Measurements from ENCODE around the gene FARP1. TPM values are rescaled to one million over a fixed set of nuclear protein-coding genes. Genes with fewer than 3 reads are reported as not detected.
"Not testable (repeated sequence)": the region's sequence is repeated elsewhere in the genome, so short reads cannot be mapped to it uniquely, and the experiment has no call there.

The FARP1 gene
- total and polyA plus RNA-seq, 3 experiments from 2014 or later, result 0.16 to 0.27 (median 0.26) TPM

DNA sequence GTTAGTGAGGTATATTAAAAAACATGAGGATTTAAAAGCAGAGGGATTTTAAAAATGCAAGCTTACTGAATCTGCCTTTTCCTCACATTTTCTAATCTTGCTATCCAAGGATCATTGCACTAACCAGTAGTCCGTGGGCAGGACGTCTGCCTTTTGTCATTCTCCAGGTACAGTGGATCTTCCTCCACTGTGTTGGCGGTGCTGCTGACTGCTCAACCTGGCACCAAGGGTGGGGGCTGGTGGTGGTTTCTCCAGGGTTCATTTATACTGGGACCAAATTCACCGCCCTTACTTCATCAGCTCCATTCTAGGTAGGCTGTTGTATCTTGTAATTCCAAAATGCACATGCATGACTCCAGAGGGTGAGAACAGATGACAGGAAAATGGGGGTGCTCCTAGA, 264.7 kb downstream of the FARP1 start:
- H3K27ac Mint-ChIP-seq, result no peak overlapping the region
- peaks cover 4 to 6% (median 6%) of the 10 kb centered on the region in 3 donors for H3K4me1 Mint-ChIP-seq
- POLR2A ChIA-PET, result no interaction called here
- CTCF ChIA-PET, result interaction anchor here (0.7 to 3.1 kb wide), 4 partner anchors 23 to 508 kb away, joined by 3 to 9 read pairs (median 4); no protein-coding TSS in a partner anchor
- Histone ChIP-seq H3K27me3 (ENCODE audit: insufficient read depth, low read length, poor library complexity, severe bottlenecking) (no peaks in the 10 kb centered on the region), H3K27ac (ENCODE audit: low read depth, low read length) (no peak overlapping the region), H3K36me3 (ENCODE audit: insufficient read depth, low read length) (no peaks in the 10 kb centered on the region), H3K9me3 (ENCODE audit: low read length) (no peaks in the 10 kb centered on the region), H3K4me1 (ENCODE audit: insufficient read depth, low read length) (peaks cover 6% of the 10 kb centered on the region), H3K4me3 (ENCODE audit: low read length) (no peak overlapping the region)
- peaks cover 7 to 49% of the 10 kb centered on the region in 2 donors for H3K27me3 Mint-ChIP-seq
- no peak overlapping the region for H3K4me3 Mint-ChIP-seq
- no peak for DNase-seq
- no peaks in the 10 kb centered on the region for H3K36me3 Mint-ChIP-seq
- no peaks in the 10 kb centered on the region for H3K9me3 Mint-ChIP-seq

DNA sequence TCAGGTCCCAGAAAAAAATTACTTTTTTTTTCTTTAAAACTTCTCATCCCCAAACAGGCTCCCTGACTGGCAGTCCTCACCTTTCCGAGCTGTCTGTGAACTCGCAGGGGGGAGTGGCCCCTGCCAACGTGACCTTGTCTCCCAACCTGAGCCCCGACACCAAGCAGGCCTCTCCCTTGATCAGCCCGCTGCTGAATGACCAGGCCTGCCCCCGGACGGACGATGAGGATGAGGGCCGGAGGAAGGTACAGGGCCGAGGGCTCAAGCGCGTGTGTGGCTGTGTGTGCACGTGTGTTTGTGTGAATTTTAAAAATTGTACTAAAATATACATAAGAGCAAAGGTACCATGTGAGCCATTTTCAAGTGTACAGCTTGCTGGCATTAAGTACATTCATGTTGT, 266.4 kb downstream of the FARP1 start:
- Mint-ChIP-seq H3K36me3 (no peaks in the 10 kb centered on the region), H3K9me3 (no peaks in the 10 kb centered on the region), H3K27me3 (peaks cover 6 to 50% of the 10 kb centered on the region in 2 donors), H3K4me3 (no peak overlapping the region), H3K27ac (no peak overlapping the region), H3K4me1 (peaks cover 4 to 6% (median 6%) of the 10 kb centered on the region in 3 donors)
- Histone ChIP-seq H3K4me3 (ENCODE audit: low read length) (no peak overlapping the region), H3K27ac (ENCODE audit: low read depth, low read length) (no peak overlapping the region), H3K4me1 (ENCODE audit: insufficient read depth, low read length) (peaks cover 10% of the 10 kb centered on the region), H3K9me3 (ENCODE audit: low read length) (no peaks in the 10 kb centered on the region), H3K27me3 (ENCODE audit: insufficient read depth, low read length, poor library complexity, severe bottlenecking) (no peaks in the 10 kb centered on the region), H3K36me3 (ENCODE audit: insufficient read depth, low read length) (no peaks in the 10 kb centered on the region)
- DNase-seq, result no peak
- ChIA-PET CTCF (interaction anchor here (3.1 kb wide), 1 partner anchor 36 kb away, joined by 9 read pairs; no protein-coding TSS in a partner anchor), POLR2A (no interaction called here)

DNA sequence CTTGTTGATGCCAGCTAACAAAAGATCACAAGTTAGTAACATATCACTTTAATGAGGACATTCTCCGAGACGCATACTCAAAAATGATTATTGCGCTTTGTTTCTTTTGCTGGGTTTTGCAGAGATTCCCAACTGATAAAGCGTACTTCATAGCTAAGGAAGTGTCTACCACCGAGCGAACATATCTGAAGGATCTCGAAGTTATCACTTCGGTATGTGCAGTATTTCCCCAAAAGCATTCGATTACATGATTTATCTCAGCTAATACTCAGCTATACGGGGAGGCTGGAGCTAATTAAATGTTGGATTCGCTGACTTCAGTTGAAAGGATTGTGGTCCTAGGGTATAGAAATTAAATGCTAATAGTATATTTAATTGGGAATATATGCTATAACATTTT, 267.7 kb downstream of the FARP1 start:
- peaks cover 10% of the 10 kb centered on the region for H3K4me1 ChIP-seq (ENCODE audit: insufficient read depth, low read length)
- no peaks in the 10 kb centered on the region for H3K27me3 ChIP-seq (ENCODE audit: insufficient read depth, low read length, poor library complexity, severe bottlenecking)
- Mint-ChIP-seq H3K4me3 (no peak overlapping the region), H3K9me3 (no peaks in the 10 kb centered on the region), H3K36me3 (no peaks in the 10 kb centered on the region), H3K27me3 (peaks cover 5 to 51% of the 10 kb centered on the region in 2 donors), H3K4me1 (peaks cover 4 to 6% (median 6%) of the 10 kb centered on the region in 3 donors), H3K27ac (no peak overlapping the region)
- H3K27ac ChIP-seq (ENCODE audit: low read depth, low read length), result no peak overlapping the region
- CTCF ChIA-PET, result interaction anchor here (1.1 kb wide), 1 partner anchor 9 kb away, joined by 3 read pairs; no protein-coding TSS in a partner anchor
- no peaks in the 10 kb centered on the region for H3K9me3 ChIP-seq (ENCODE audit: low read length)
- POLR2A ChIA-PET, result no interaction called here
- H3K4me3 ChIP-seq (ENCODE audit: low read length), result no peak overlapping the region
- no peak for DNase-seq
- no peaks in the 10 kb centered on the region for H3K36me3 ChIP-seq (ENCODE audit: insufficient read depth, low read length)

DNA sequence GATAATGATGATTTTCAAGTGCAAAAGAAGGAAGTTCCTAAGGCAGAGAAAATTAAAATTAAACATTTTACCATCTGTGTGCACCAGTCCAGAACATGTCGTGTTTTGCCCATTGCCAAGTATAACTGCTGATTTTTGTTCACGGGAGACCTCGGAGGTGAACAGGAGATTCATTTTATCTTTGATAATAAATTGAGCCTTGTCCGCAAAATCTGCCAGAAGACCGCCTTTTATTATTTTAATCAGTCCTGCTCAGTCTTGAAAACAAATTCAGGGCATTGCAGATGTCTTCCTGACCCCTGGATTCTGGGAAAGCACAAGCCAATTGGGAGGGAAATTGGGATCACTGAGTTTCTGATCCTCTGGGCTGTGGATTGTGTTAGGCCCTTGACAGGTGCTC, 268.1 kb downstream of the FARP1 start:
- peaks cover 5 to 51% of the 10 kb centered on the region in 2 donors for H3K27me3 Mint-ChIP-seq
- no peak overlapping the region for H3K4me3 Mint-ChIP-seq

DNA sequence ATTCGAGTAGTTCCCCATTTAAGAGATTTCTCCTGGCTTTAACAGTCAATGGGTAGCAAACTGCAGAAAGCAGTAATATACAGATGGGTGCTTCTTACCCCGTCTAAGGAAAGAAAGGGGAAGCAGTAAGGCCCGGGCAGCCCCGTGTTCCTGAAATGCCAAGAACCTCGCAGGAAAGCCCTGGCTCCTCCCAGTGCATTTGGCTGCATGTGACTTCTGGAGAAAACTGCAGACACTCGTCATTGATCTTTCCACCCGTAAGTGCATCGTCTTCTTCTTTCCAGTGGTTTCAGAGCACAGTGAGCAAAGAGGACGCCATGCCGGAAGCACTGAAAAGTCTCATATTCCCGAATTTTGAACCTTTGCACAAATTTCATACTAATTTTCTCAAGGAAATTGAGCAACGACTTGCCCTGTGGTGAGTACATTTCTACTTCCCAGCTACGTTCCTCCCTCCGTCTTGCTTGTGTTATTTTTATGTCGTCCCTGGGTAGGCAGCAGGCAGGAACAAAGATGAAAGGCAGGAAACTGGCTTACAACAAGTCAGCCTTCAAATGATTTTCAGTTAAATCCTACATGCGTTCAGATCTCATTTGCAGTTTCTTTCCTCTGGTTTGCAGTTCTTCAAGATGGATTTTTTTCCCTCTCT, 268.8 kb downstream of the FARP1 start:
- peaks cover 7 to 52% of the 10 kb centered on the region in 2 donors for H3K27me3 Mint-ChIP-seq
- no peaks in the 10 kb centered on the region for H3K9me3 Mint-ChIP-seq
- ChIA-PET POLR2A (no interaction called here), CTCF (no interaction called here)
- H3K4me3 ChIP-seq (ENCODE audit: low read length), result peak overlapping the region; percentile 21
- peaks cover 10% of the 10 kb centered on the region for H3K4me1 ChIP-seq (ENCODE audit: insufficient read depth, low read length)
- no peaks in the 10 kb centered on the region for H3K36me3 ChIP-seq (ENCODE audit: insufficient read depth, low read length)
- H3K27ac ChIP-seq (ENCODE audit: low read depth, low read length), result no peak overlapping the region
- H3K27me3 ChIP-seq (ENCODE audit: insufficient read depth, low read length, poor library complexity, severe bottlenecking), result no peaks in the 10 kb centered on the region
- no peaks in the 10 kb centered on the region for H3K9me3 ChIP-seq (ENCODE audit: low read length)
- DNase-seq, result peak in 1 of 5 donors; percentile 4
- no peaks in the 10 kb centered on the region for H3K36me3 Mint-ChIP-seq
- peak overlapping the region in 6 of 7 donors; percentile 5 to 52 (median 40) for H3K4me3 Mint-ChIP-seq
- peaks cover 4 to 6% (median 6%) of the 10 kb centered on the region in 3 donors for H3K4me1 Mint-ChIP-seq
- H3K27ac Mint-ChIP-seq, result no peak overlapping the region

More for the DNA sequence above, 268.1 kb downstream of the FARP1 start:
- Histone ChIP-seq H3K27me3 (ENCODE audit: insufficient read depth, low read length, poor library complexity, severe bottlenecking) (no peaks in the 10 kb centered on the region), H3K27ac (ENCODE audit: low read depth, low read length) (no peak overlapping the region), H3K4me1 (ENCODE audit: insufficient read depth, low read length) (peaks cover 10% of the 10 kb centered on the region), H3K36me3 (ENCODE audit: insufficient read depth, low read length) (no peaks in the 10 kb centered on the region), H3K9me3 (ENCODE audit: low read length) (no peaks in the 10 kb centered on the region), H3K4me3 (ENCODE audit: low read length) (no peak overlapping the region)
- DNase-seq, result no peak
- H3K9me3 Mint-ChIP-seq, result no peaks in the 10 kb centered on the region
- POLR2A ChIA-PET, result no interaction called here
- peaks cover 4 to 6% (median 6%) of the 10 kb centered on the region in 3 donors for H3K4me1 Mint-ChIP-seq
- H3K36me3 Mint-ChIP-seq, result no peaks in the 10 kb centered on the region
- CTCF ChIA-PET, result interaction anchor here (1.1 kb wide), 1 partner anchor 9 kb away, joined by 3 read pairs; no protein-coding TSS in a partner anchor
- no peak overlapping the region for H3K27ac Mint-ChIP-seq

DNA sequence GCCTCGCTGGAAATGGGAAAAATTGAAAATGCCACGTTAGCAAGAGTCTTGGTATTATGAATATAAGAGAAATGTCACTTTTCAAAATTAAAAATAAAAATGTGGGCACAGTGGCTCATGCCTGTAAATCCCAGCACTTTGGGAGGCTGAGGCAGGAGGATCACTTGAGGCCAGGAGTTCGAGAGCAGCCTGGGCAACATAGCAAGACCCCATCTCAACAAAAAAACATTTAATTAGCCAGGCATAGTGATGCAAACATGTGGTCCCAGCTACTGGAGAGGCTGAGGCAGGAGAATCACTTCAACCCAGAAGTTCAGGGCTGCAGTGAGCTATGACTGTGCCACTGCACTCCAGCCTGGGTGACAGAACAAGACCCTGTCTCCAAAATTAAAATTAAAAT, 270.4 kb downstream of the FARP1 start:
- H3K27me3 ChIP-seq (ENCODE audit: insufficient read depth, low read length, poor library complexity, severe bottlenecking); DNase-seq; H3K4me3 Mint-ChIP-seq; H3K4me3 ChIP-seq (ENCODE audit: low read length); POLR2A ChIA-PET; H3K27ac Mint-ChIP-seq; H3K9me3 ChIP-seq (ENCODE audit: low read length); H3K9me3 Mint-ChIP-seq; H3K36me3 ChIP-seq (ENCODE audit: insufficient read depth, low read length); CTCF ChIA-PET; H3K4me1 Mint-ChIP-seq; H3K36me3 Mint-ChIP-seq; H3K27ac ChIP-seq (ENCODE audit: low read depth, low read length): not testable (repeated sequence)
- H3K27me3 Mint-ChIP-seq, result peaks cover 8 to 57% of the 10 kb centered on the region in 2 donors
- peaks cover 10% of the 10 kb centered on the region for H3K4me1 ChIP-seq (ENCODE audit: insufficient read depth, low read length)

DNA sequence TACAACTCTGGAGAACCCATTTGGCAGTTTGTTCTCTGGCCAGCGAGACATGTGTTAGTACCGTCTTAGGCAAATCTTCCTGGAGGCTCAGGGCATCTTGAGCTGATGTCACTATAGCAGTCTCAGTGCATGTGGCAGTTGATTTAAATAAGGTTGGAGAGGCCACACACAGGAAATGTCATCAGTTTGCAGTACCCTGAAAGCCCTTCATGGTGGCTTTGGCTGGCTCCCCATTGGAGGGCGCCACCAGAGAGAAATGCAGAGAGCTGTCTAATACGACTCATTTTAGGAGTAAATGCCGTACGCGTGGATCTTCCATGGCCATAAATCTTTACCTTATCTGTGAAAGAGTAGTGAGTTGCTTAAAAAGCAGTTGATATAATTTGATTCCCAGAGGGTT, 270.9 kb downstream of the FARP1 start:
- H3K9me3 ChIP-seq (ENCODE audit: low read length), result no peaks in the 10 kb centered on the region
- CTCF ChIA-PET, result no interaction called here
- H3K9me3 Mint-ChIP-seq, result peaks cover 0 to 9% (median 0%) of the 10 kb centered on the region in 5 donors
- H3K27me3 Mint-ChIP-seq, result peaks cover 11 to 54% of the 10 kb centered on the region in 2 donors
- no peak overlapping the region for H3K4me3 ChIP-seq (ENCODE audit: low read length)
- no peak for DNase-seq
- H3K36me3 Mint-ChIP-seq, result no peaks in the 10 kb centered on the region
- H3K27ac Mint-ChIP-seq, result no peak overlapping the region
- H3K27me3 ChIP-seq (ENCODE audit: insufficient read depth, low read length, poor library complexity, severe bottlenecking), result no peaks in the 10 kb centered on the region
- H3K4me3 Mint-ChIP-seq, result no peak overlapping the region
- no peaks in the 10 kb centered on the region for H3K36me3 ChIP-seq (ENCODE audit: insufficient read depth, low read length)
- POLR2A ChIA-PET, result no interaction called here
- H3K27ac ChIP-seq (ENCODE audit: low read depth, low read length), result no peak overlapping the region
- peaks cover 10% of the 10 kb centered on the region for H3K4me1 ChIP-seq (ENCODE audit: insufficient read depth, low read length)
- H3K4me1 Mint-ChIP-seq, result peaks cover 4 to 6% (median 6%) of the 10 kb centered on the region in 3 donors

DNA sequence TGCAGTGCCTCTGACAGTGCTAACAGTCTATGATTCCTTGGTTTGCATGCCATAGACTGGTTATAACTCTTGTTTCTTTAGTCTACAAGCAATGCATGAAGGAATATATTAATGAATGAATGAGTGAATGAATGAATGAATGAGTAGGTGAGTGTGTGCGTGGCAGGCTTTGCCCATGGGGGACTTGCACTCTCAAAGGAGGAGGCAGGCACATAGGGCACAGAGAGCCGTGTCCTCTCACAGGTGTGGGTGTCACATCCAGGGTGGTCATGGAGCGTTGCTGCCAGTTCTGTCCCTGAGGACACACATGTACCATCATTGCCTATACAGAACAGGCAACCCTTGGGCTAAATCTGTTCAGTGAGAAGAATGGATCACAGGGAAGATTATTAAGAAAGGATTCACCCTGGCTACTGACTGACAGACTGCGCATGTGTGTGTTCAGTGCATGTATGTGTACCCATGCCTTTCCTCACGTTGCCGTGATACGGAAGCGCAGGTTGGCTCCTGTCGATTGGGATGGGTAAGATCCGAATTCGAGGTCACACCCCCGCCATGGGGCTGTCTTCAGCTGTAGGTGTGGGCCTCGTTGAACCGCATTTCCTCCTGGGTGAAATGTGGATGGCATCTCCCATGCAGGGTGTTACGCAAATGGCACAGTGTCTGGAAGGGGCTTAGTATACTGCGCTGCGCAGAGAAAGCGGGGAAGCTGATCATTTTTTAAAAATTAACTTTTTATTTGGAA, 272.6 kb downstream of the FARP1 start:
- CTCF ChIA-PET, result interaction anchor here (0.9 kb wide), 1 partner anchor 238 kb away, joined by 3 read pairs; no protein-coding TSS in a partner anchor
- Mint-ChIP-seq H3K36me3 (no peaks in the 10 kb centered on the region), H3K9me3 (peaks cover 0 to 9% (median 0%) of the 10 kb centered on the region in 5 donors), H3K4me1 (peaks cover 4 to 6% (median 6%) of the 10 kb centered on the region in 3 donors), H3K27ac (no peak overlapping the region), H3K27me3 (peaks cover 13 to 45% of the 10 kb centered on the region in 2 donors), H3K4me3 (no peak overlapping the region)
- no peak overlapping the region for H3K4me3 ChIP-seq (ENCODE audit: low read length)
- H3K36me3 ChIP-seq (ENCODE audit: insufficient read depth, low read length), result no peaks in the 10 kb centered on the region
- no peaks in the 10 kb centered on the region for H3K9me3 ChIP-seq (ENCODE audit: low read length)
- POLR2A ChIA-PET, result no interaction called here
- peaks cover 10% of the 10 kb centered on the region for H3K4me1 ChIP-seq (ENCODE audit: insufficient read depth, low read length)
- H3K27ac ChIP-seq (ENCODE audit: low read depth, low read length), result no peak overlapping the region
- no peaks in the 10 kb centered on the region for H3K27me3 ChIP-seq (ENCODE audit: insufficient read depth, low read length, poor library complexity, severe bottlenecking)
- DNase-seq, result no peak

Measured in CD8-positive, alpha-beta memory T cell (primary cell).